MCF 10A (cell line): ENCODE data around the gene CIB4. TPM values are rescaled to one million over a fixed set of nuclear protein-coding genes. Genes with fewer than 3 reads are reported as not detected.

Experiments used
- BruUV-seq: library from RNA; stranded (reverse); fragments of 400-500 nt; replicated peaks from 2 replicates; lab custom pipeline; 2021; lab: Mats Ljungman, UMichigan
- CTCF ChIA-PET: fragments of 300-600 bp; sonication (Branson Sonifier 250); formaldehyde crosslinking; extraction: SDS; loops from one replicate; lab custom pipeline; 2021; ENCODE audit warnings: antibody characterized with exemption, inconsistent platforms; lab: Yijun Ruan, JAX
- POLR2A ChIA-PET: fragments of 300-600, 350-650 bp; sonication (Branson Sonifier 250); formaldehyde crosslinking; extraction: SDS; loops from one replicate; lab custom pipeline; 2020; ENCODE audit warnings: antibody characterized with exemption, inconsistent platforms; lab: Yijun Ruan, JAX
- DNase-seq: peaks from one replicate; pipeline ENCODE4 v3.0.0-alpha.2; 2018; ENCODE audit not compliant: unreplicated experiment
- H3K27ac Mint-ChIP-seq: one replicate; pipeline ENCODE4 v1.8.0; 2022; ENCODE audit warnings: mild to moderate bottlenecking, low read depth, mixed read lengths; ENCODE audit not compliant: unreplicated experiment
- H3K27me3 Mint-ChIP-seq: one replicate; pipeline ENCODE4 v1.8.0; 2022; ENCODE audit warnings: mixed read lengths; ENCODE audit not compliant: insufficient read depth, unreplicated experiment
- H3K36me3 Mint-ChIP-seq: one replicate; pipeline ENCODE4 v1.8.0; 2022; ENCODE audit warnings: mild to moderate bottlenecking, moderate library complexity, mixed read lengths; ENCODE audit not compliant: insufficient read depth, unreplicated experiment
- H3K4me1 Mint-ChIP-seq: one replicate; pipeline ENCODE4 v1.8.0; 2022; ENCODE audit warnings: mixed read lengths; ENCODE audit not compliant: insufficient read depth, unreplicated experiment
- H3K4me3 Mint-ChIP-seq: one replicate; pipeline ENCODE4 v1.8.0; 2022; ENCODE audit warnings: mild to moderate bottlenecking, moderate library complexity, mixed read lengths; ENCODE audit not compliant: unreplicated experiment
- H3K9me3 Mint-ChIP-seq: one replicate; pipeline ENCODE4 v1.8.0; 2022; ENCODE audit warnings: mixed read lengths; ENCODE audit not compliant: unreplicated experiment
- intact Hi-C: fragments of 100-400 bp; cut with micrococcal nuclease; formaldehyde crosslinking; loops from 2 replicates; pipeline ENCODE4 v1.14.1; 2022
- total RNA-seq: library from RNA; stranded (reverse); gene quantifications from 2 replicates; pipeline ENCODE4 v1.2.3, GENCODE V29; 2022
- TF ChIP-seq, protein P1 (sequence below): fragments of 200-600 bp; IDR thresholded peaks from one replicate; pipeline ENCODE4 v1.8.0; 2022; ENCODE audit warnings: antibody characterized with exemption, mild to moderate bottlenecking; ENCODE audit not compliant: unreplicated experiment

The CIB4 gene
- total RNA-seq, 1 experiment from 2014 or later: not detected

DNA sequence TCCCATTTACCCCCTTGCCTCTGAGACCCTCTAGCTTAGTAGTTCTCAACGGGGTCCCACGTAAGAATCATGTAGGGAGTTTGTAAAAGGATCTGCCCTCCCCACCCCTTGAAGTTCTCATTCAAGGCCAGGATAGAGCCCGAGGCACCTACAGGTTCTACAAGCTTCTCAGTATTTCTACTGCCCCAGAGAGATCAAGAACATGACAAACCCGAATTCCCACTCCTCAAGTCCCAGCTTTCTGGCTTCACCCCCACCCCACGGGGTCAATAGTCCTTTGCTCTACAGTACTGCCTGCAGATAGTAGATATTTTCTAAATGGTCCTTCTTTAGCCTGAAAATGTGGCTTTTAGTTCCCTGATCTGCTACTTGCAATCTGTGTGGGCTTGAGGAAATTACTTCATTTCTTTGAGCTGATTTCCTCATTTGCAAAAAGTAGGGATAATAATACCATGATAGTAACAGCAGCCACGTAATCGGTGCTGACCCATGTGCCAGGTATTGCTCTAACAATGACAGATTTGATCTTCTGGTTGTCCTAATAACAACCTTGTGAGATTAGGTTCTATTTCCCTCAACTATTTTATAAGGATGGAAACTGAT lies 7.1 kb downstream of the CIB4 start:
- ChIA-PET CTCF (interaction anchor here (0.6 kb wide), 1 partner anchor 253 kb away, joined by 3 read pairs; no protein-coding TSS in a partner anchor), POLR2A (interaction anchor here (1.4 kb wide), 1 partner anchor 16 kb away, joined by 4 read pairs; no protein-coding TSS in a partner anchor)
- TF ChIP-seq, protein P1, sequence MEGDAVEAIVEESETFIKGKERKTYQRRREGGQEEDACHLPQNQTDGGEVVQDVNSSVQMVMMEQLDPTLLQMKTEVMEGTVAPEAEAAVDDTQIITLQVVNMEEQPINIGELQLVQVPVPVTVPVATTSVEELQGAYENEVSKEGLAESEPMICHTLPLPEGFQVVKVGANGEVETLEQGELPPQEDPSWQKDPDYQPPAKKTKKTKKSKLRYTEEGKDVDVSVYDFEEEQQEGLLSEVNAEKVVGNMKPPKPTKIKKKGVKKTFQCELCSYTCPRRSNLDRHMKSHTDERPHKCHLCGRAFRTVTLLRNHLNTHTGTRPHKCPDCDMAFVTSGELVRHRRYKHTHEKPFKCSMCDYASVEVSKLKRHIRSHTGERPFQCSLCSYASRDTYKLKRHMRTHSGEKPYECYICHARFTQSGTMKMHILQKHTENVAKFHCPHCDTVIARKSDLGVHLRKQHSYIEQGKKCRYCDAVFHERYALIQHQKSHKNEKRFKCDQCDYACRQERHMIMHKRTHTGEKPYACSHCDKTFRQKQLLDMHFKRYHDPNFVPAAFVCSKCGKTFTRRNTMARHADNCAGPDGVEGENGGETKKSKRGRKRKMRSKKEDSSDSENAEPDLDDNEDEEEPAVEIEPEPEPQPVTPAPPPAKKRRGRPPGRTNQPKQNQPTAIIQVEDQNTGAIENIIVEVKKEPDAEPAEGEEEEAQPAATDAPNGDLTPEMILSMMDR: no peak
- H3K9me3 Mint-ChIP-seq: no peaks in the 10 kb centered on the region
- H3K36me3 Mint-ChIP-seq: no peaks in the 10 kb centered on the region
- intact Hi-C loops: no loop called here
- peaks cover 11% of the 10 kb centered on the region for H3K27me3 Mint-ChIP-seq
- no peaks in the 10 kb centered on the region for H3K4me1 Mint-ChIP-seq
- DNase-seq: no peak
- no TSS peak for BruUV-seq
- no peak overlapping the region for H3K27ac Mint-ChIP-seq
- no peak overlapping the region for H3K4me3 Mint-ChIP-seq

DNA sequence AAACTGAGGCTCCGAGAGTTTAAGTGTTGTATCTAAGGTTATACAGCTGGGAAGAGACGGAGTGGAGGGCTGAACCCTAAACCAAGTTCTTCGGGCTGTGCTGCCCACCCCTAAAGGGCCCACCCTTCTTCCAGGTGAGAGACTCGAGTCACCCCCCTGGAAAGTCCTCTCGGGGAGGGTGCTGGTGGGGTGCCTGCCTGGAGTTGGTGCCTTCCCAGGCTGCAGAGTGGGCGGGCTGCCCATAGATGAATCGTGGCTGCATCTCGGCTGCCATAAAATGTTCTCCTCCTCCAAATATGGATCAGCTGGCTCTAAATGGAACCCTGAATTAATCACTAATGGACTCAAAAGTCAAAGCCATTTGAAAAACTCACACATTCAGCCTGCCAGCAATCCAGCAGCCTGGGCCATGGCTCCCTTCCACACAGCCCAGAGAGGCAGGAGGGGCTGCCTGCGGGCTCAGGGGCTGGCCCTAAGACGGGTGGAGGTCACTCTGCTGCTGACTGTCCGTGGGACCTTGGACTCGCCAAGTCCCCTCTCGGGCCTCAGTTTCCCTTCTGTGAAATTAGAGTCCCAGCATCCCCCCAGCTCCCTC lies 7.7 kb downstream of the CIB4 start:
- H3K27ac Mint-ChIP-seq: no peak overlapping the region
- H3K36me3 Mint-ChIP-seq: no peaks in the 10 kb centered on the region
- ChIA-PET POLR2A (interaction anchor here (1.4 kb wide), 1 partner anchor 16 kb away, joined by 4 read pairs; no protein-coding TSS in a partner anchor), CTCF (interaction anchor here (0.6 kb wide), 2 partner anchors 252 to 682 kb away, joined by 3 read pairs; no protein-coding TSS in a partner anchor)
- intact Hi-C loops: no loop called here
- BruUV-seq: no TSS peak
- TF ChIP-seq, protein P1: no peak
- peaks cover 11% of the 10 kb centered on the region for H3K27me3 Mint-ChIP-seq
- H3K4me1 Mint-ChIP-seq: no peaks in the 10 kb centered on the region
- DNase-seq: no peak
- no peaks in the 10 kb centered on the region for H3K9me3 Mint-ChIP-seq
- no peak overlapping the region for H3K4me3 Mint-ChIP-seq

DNA sequence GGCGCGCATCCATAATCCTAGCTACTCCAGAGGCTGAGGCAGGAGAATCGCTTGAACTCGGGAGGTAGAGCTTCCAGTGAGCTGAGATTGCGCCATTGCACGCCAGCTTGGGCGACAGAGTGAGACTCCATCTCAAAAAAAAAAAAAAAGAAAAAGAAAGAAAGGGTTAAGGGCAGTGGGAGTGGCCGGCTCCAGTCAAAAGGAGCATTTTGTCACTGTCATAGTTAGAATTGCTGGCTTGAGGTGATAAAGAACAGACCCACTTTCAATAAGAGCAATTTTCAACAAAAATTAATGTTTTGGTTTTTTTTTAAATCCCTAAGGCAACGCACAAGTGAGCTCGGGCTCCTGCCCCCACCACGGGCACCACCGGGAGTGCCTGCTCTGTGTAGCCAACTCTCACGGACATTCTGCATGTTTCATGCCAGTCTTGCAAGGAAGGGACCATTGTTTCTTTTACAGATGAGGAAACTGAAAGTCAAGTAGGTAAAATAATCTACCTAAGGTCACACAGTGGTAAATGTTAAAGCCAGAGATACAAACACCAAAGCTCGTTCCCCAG lies 8.5 kb downstream of the CIB4 start:
- peaks cover 11% of the 10 kb centered on the region for H3K27me3 Mint-ChIP-seq
- intact Hi-C loops: no loop called here
- no peak overlapping the region for H3K4me3 Mint-ChIP-seq
- no peaks in the 10 kb centered on the region for H3K4me1 Mint-ChIP-seq
- H3K36me3 Mint-ChIP-seq: no peaks in the 10 kb centered on the region
- ChIA-PET POLR2A (no interaction called here), CTCF (interaction anchor here (0.6 kb wide), 1 partner anchor 681 kb away, joined by 3 read pairs; no protein-coding TSS in a partner anchor)
- TF ChIP-seq, protein P1: no peak
- DNase-seq: no peak
- H3K27ac Mint-ChIP-seq: no peak overlapping the region
- no peaks in the 10 kb centered on the region for H3K9me3 Mint-ChIP-seq
- BruUV-seq: no TSS peak
